ENCODE data around the gene SEPTIN6.

Gene SEPTIN6

GRCh38 chrX:119643696-119644095 is 49.3 kb downstream of the SEPTIN6 start:
- in situ Hi-C loops (cut with HindIII; ENCODE audit: low sequenced_read_pairs): no loop called here
- no peak overlapping the region for H3K4me3 ChIP-seq (ENCODE audit: low read depth, low read length)
- DNase-seq (ENCODE audit: low read depth, low spot score): no peak
- no peak for TF ChIP-seq CTCF (IDR thresholded peaks at IDR 0.05; ENCODE audit: low read depth, low read length)
